ENCODE measurements around the gene CORO2A. TPM values are rescaled to one million over a fixed set of nuclear protein-coding genes. Genes with fewer than 3 reads are reported as not detected.

Gene CORO2A
- polyA plus RNA-seq, 1 of the 3 experiments (the other 2 are of a cell fraction), result 2.3 TPM

DNA sequence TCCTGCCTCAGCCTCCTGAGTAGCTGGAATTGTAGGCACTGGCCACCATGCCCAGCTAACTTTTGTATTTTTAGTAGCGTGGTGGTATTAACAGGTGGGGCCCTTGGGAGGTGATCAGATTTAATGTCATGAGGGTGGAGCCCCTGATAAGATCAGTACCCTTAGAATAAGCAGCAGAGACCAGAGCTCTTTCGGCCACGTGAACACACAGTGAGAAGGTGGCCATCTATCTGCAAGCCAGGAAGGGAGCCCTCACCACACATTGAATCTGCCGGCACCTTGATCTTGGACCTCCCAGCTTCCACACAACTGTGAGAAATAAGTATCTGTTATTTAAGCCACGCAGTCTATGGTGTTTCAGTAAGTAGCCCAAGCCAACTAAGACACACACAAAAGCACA, 40.5 kb upstream of the CORO2A start:
- WGBS (ENCODE audit: low lambda C conversion rate), result no CpG with 5 or more reads among the region's 5 CpGs
- Histone ChIP-seq H3K36me3 (replicated peaks in 1 of 2; ENCODE audit: control insufficient read depth in 1 of 2, insufficient read depth in 2 of 2, low read length in 1 of 2) (peaks cover 0 to 10% of the 10 kb centered on the region in 2 experiments), H3K4me2 (no peak overlapping the region), H2AFZ (ENCODE audit: low read depth) (no peak overlapping the region), H3K9ac (no peak overlapping the region), H4K20me1 (ENCODE audit: insufficient read depth) (no peaks in the 10 kb centered on the region), H3K9me2 (no peaks in the 10 kb centered on the region), H3K27ac (ENCODE audit: low read depth in 2 of 2, low read length in 1 of 2) (peak overlapping the region in 1 of 2 experiments; percentile 34; a peak in 1 of 4 replicates), H3K27me3 (ENCODE audit: insufficient read depth) (no peaks in the 10 kb centered on the region), H3F3A (replicated peaks; ENCODE audit: insufficient read depth) (peaks cover 9% of the 10 kb centered on the region), H3K4me1 (ENCODE audit: control insufficient read depth in 1 of 2, insufficient read depth in 2 of 2, low read depth in 1 of 2, low read length in 1 of 2) (0 out of 4 replicates have a peak, but pooled peaks cover 0 to 10% of the 10 kb centered on the region in 2 experiments), H3K4me3 (ENCODE audit: low read depth in 2 of 2, low read length in 1 of 2) (no peak overlapping the region), H3K9me3 (no peaks in the 10 kb centered on the region), H3K79me2 (ENCODE audit: insufficient read depth) (no peaks in the 10 kb centered on the region; the same call in 1 of the 2 replicates)
- DNase-seq, result no peak
- POLR2A ChIA-PET, result interaction anchor here (0.6 kb wide), 1 partner anchor 12 kb away, joined by 3 read pairs; no protein-coding TSS in a partner anchor
- TF ChIP-seq TCF12 (IDR thresholded peaks at IDR 0.05) (no peak), YY1 (IDR thresholded peaks at IDR 0.05; ENCODE audit: low read depth) (no peak), TEAD4 (IDR thresholded peaks at IDR 0.05; ENCODE audit: borderline replicate concordance, insufficient read depth) (no peak), ELF1 (IDR thresholded peaks at IDR 0.05) (no peak), NRF1 (IDR thresholded peaks at IDR 0.05; ENCODE audit: low read depth, low read length) (no peak), MEF2A (IDR thresholded peaks at IDR 0.05; ENCODE audit: borderline replicate concordance, low read depth) (no peak), GATA2 (CRISPR knock-in tag; IDR thresholded peaks at IDR 0.05) (no peak), RCOR1 (IDR thresholded peaks at IDR 0.05; ENCODE audit: low read length) (no peak), EZH2phosphoT487 (IDR thresholded peaks at IDR 0.05; ENCODE audit: borderline replicate concordance, low read depth) (no peak)
- TF ChIP-seq, protein P1, sequence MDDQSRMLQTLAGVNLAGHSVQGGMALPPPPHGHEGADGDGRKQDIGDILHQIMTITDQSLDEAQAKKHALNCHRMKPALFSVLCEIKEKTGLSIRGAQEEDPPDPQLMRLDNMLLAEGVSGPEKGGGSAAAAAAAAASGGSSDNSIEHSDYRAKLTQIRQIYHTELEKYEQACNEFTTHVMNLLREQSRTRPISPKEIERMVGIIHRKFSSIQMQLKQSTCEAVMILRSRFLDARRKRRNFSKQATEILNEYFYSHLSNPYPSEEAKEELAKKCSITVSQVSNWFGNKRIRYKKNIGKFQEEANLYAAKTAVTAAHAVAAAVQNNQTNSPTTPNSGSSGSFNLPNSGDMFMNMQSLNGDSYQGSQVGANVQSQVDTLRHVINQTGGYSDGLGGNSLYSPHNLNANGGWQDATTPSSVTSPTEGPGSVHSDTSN (IDR thresholded peaks at IDR 0.05), result no peak
- TF ChIP-seq, protein P2, sequence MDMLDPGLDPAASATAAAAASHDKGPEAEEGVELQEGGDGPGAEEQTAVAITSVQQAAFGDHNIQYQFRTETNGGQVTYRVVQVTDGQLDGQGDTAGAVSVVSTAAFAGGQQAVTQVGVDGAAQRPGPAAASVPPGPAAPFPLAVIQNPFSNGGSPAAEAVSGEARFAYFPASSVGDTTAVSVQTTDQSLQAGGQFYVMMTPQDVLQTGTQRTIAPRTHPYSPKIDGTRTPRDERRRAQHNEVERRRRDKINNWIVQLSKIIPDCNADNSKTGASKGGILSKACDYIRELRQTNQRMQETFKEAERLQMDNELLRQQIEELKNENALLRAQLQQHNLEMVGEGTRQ (IDR thresholded peaks at IDR 0.05; ENCODE audit: borderline replicate concordance, low read depth, low read length), result no peak
- CTCF ChIA-PET, result interaction anchor here (0.8 to 1.1 kb wide), 3 partner anchors 9 to 28 kb away, joined by 3 to 5 read pairs (median 4); partner anchors contain the start of gene TBC1D2

DNA sequence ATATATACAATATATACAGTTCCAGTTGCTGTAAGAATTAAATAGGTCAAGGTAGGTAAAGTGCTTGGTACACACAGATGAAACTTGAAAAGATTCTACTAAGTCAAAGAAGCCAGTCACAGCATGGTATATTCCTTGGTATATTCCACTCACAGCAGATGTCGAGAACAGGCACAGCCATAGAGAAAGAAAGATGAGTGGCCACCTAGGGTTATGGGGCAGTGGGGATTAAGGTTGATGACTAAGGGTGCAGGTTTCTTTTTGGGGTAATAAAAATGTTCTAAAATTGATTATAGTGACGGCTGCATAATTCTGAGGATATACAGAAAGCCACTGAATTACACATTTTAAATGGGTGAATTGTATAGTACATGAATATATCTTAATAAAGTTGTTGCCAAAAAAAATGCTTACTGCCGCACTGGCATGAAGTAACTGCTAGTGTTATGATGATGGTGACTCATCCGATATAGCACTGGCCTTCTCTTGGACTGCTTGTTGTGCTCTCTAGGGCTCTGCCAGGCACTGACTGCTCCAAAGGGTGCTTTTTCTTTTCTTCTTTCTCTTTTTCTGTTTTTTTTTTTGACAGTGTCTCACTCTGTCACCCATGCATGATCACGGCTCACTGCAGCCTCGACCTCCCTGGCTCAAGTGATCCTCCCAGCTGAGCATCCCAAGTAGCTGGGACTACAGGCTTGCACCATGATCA, 39.5 kb upstream of the CORO2A start:
- no peak for DNase-seq
- Histone ChIP-seq H3K9me2 (no peaks in the 10 kb centered on the region), H3K9me3 (no peaks in the 10 kb centered on the region), H3F3A (replicated peaks; ENCODE audit: insufficient read depth) (peaks cover 9% of the 10 kb centered on the region), H3K9ac (peak overlapping the region; percentile 3; the same call in 1 of the 2 replicates), H3K79me2 (ENCODE audit: insufficient read depth) (no peaks in the 10 kb centered on the region; the same call in 1 of the 2 replicates), H3K27me3 (ENCODE audit: insufficient read depth) (no peaks in the 10 kb centered on the region), H3K4me1 (ENCODE audit: control insufficient read depth in 1 of 2, insufficient read depth in 2 of 2, low read depth in 1 of 2, low read length in 1 of 2) (0 out of 4 replicates have a peak, but pooled peaks cover 0 to 10% of the 10 kb centered on the region in 2 experiments), H4K20me1 (ENCODE audit: insufficient read depth) (no peaks in the 10 kb centered on the region), H3K4me3 (ENCODE audit: low read depth in 2 of 2, low read length in 1 of 2) (no peak overlapping the region), H3K36me3 (replicated peaks in 1 of 2; ENCODE audit: control insufficient read depth in 1 of 2, insufficient read depth in 2 of 2, low read length in 1 of 2) (peaks cover 0 to 10% of the 10 kb centered on the region in 2 experiments), H2AFZ (ENCODE audit: low read depth) (0 out of 2 replicates have a peak overlapping the region, but pooled peaks have one; percentile 14), H3K27ac (ENCODE audit: low read depth in 2 of 2, low read length in 1 of 2) (peak overlapping the region in 1 of 2 experiments; percentile 34; a peak in 2 of 4 replicates), H3K4me2 (peak overlapping the region; percentile 45; the same call in 1 of the 2 replicates)
- ChIA-PET CTCF (no interaction called here), POLR2A (no interaction called here)
- 54% methylated on average over 6 of the region's 6 CpGs for WGBS (ENCODE audit: low lambda C conversion rate)
- TF ChIP-seq, protein P1 (IDR thresholded peaks at IDR 0.05), result no peak
- TF ChIP-seq TCF12 (IDR thresholded peaks at IDR 0.05), result peak; percentile 37
- TF ChIP-seq EP300 (IDR thresholded peaks at IDR 0.05; ENCODE audit: borderline replicate concordance in 1 of 2, low read depth in 1 of 2, low read length in 1 of 2), result 0 out of 4 replicates have a peak, but pooled peaks of 1 of the 2 experiments have one; percentile 14
- peak; percentile 73 for TF ChIP-seq JUND (IDR thresholded peaks at IDR 0.05)
- peak; percentile 88 for TF ChIP-seq FOSL2 (IDR thresholded peaks at IDR 0.05; ENCODE audit: borderline replicate concordance, low read depth)
- TF ChIP-seq FOXJ3 (CRISPR knock-in tag; IDR thresholded peaks at IDR 0.05), result no peak
- no peak for TF ChIP-seq MEF2A (IDR thresholded peaks at IDR 0.05; ENCODE audit: borderline replicate concordance, low read depth)
- TF ChIP-seq NFIC (IDR thresholded peaks at IDR 0.05; ENCODE audit: borderline replicate concordance), result peak; percentile 45; the same call in 1 of the 2 replicates
- TF ChIP-seq MXI1 (IDR thresholded peaks at IDR 0.05; ENCODE audit: low read depth, low read length), result no peak
